A673 (cell line): ENCODE data around the gene ABHD8.

Experiments
- EZH2 ChIP-seq: fragments of 200-600 bp; sonication (generic); IDR thresholded peaks from 2 replicates; pipeline ENCODE4 v1.6.1; 2017; ENCODE audit warnings: borderline replicate concordance, low read depth, mild to moderate bottlenecking, mixed read lengths, antibody characterized with exemption, low read length; ENCODE audit not compliant: poor library complexity, severe bottlenecking
- TF ChIP-seq, protein P1 (sequence below): fragments of 300-800, 200-600 bp; sonication (generic); conservative IDR thresholded peaks from 2 replicates; pipeline ENCODE4 v1.5.1; 2017; ENCODE audit warnings: low read depth, mild to moderate bottlenecking, antibody characterized with exemption, low read length, moderate library complexity, mixed read lengths

- TF ChIP-seq, protein P1, sequence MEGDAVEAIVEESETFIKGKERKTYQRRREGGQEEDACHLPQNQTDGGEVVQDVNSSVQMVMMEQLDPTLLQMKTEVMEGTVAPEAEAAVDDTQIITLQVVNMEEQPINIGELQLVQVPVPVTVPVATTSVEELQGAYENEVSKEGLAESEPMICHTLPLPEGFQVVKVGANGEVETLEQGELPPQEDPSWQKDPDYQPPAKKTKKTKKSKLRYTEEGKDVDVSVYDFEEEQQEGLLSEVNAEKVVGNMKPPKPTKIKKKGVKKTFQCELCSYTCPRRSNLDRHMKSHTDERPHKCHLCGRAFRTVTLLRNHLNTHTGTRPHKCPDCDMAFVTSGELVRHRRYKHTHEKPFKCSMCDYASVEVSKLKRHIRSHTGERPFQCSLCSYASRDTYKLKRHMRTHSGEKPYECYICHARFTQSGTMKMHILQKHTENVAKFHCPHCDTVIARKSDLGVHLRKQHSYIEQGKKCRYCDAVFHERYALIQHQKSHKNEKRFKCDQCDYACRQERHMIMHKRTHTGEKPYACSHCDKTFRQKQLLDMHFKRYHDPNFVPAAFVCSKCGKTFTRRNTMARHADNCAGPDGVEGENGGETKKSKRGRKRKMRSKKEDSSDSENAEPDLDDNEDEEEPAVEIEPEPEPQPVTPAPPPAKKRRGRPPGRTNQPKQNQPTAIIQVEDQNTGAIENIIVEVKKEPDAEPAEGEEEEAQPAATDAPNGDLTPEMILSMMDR = no peak
- TF ChIP-seq EZH2 = no peak
Measured at GRCh38 chr19:17294051-17294891, 9.0 kb downstream of the ABHD8 start.
